ENCODE data around the gene PPA2.

DNA sequence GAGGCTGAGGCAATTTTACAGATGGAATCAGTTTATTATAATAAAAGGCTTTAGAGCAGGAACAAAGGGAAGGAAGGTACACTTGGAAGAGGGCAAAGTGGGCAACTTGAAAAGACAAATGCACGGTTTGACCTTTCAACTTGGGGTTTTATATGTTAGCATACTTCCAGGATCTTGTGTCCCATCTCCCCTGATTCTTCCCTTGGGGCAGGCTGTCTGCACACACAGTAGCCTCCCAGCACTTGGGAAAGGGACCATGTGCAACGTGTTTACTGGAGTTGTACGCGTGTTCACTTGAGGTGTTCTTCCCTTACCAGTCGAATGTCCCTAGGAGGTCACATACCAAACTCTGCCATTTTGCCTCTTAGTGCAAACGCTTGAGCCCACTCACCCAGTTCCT is 7.3 kb downstream of the PPA2 start:
- TF ChIP-seq, protein P1, sequence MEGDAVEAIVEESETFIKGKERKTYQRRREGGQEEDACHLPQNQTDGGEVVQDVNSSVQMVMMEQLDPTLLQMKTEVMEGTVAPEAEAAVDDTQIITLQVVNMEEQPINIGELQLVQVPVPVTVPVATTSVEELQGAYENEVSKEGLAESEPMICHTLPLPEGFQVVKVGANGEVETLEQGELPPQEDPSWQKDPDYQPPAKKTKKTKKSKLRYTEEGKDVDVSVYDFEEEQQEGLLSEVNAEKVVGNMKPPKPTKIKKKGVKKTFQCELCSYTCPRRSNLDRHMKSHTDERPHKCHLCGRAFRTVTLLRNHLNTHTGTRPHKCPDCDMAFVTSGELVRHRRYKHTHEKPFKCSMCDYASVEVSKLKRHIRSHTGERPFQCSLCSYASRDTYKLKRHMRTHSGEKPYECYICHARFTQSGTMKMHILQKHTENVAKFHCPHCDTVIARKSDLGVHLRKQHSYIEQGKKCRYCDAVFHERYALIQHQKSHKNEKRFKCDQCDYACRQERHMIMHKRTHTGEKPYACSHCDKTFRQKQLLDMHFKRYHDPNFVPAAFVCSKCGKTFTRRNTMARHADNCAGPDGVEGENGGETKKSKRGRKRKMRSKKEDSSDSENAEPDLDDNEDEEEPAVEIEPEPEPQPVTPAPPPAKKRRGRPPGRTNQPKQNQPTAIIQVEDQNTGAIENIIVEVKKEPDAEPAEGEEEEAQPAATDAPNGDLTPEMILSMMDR (IDR thresholded peaks at IDR 0.05): no peak
- TF ChIP-seq EP300 (IDR thresholded peaks at IDR 0.05; ENCODE audit: low read depth): no peak

Measured in transverse colon (tissue), 3 donors.